Smooth muscle cell (in vitro differentiated cells): Measurements from ENCODE around the gene DDX1. TPM values are rescaled to one million over a fixed set of nuclear protein-coding genes. Genes with fewer than 3 reads are reported as not detected.

Source experiments
- DNase-seq: peaks from one replicate; lab custom pipeline; 2025; ENCODE audit not compliant: unreplicated experiment; lab: John Stamatoyannopoulos, UW
- H2AFZ ChIP-seq: fragments of 200-600 bp; sonication (generic); 2 replicates; pipeline ENCODE4 v1.6.0; 2016; ENCODE audit warnings: antibody characterized with exemption, low read depth, mild to moderate bottlenecking
- H3F3A ChIP-seq: fragments of 200-600 bp; sonication (generic); 2 replicates; pipeline ENCODE4 v1.6.0; 2017; ENCODE audit warnings: antibody characterized with exemption, low read depth
- H3K27ac ChIP-seq: fragments of 200-600 bp; sonication (generic); 2 replicates; pipeline ENCODE4 v1.5.1; 2016; ENCODE audit warnings: low read depth, mild to moderate bottlenecking
- H3K27me3 ChIP-seq: fragments of 200-600 bp; sonication (generic); 2 replicates; pipeline ENCODE4 v1.6.1; 2016; ENCODE audit warnings: low read depth, mild to moderate bottlenecking
- H3K36me3 ChIP-seq: fragments of 200-600 bp; sonication (generic); 2 replicates; pipeline ENCODE4 v1.5.1; 2016; ENCODE audit warnings: low read depth
- H3K4me1 ChIP-seq: fragments of 200-600 bp; sonication (generic); 2 replicates; pipeline ENCODE4 v1.5.1; 2016; ENCODE audit warnings: low read depth
- H3K4me2 ChIP-seq: fragments of 200-600 bp; sonication (generic); 2 replicates; pipeline ENCODE4 v1.6.0; 2016; ENCODE audit warnings: mild to moderate bottlenecking
- H3K4me3 ChIP-seq: fragments of 200-600 bp; sonication (generic); 2 replicates; pipeline ENCODE4 v1.5.1; 2016; ENCODE audit warnings: mild to moderate bottlenecking
- H3K79me2 ChIP-seq: fragments of 200-600 bp; sonication (generic); 2 replicates; pipeline ENCODE4 v1.6.0; 2016; ENCODE audit warnings: low read depth, mild to moderate bottlenecking
- H3K9ac ChIP-seq: fragments of 200-600 bp; sonication (generic); 2 replicates; pipeline ENCODE4 v1.6.0; 2016; ENCODE audit warnings: low read depth
- H3K9me3 ChIP-seq: fragments of 200-600 bp; sonication (generic); replicated peaks from 2 replicates; pipeline ENCODE4 v1.5.1; 2016; ENCODE audit warnings: low read depth
- H4K20me1 ChIP-seq: fragments of 200-600 bp; sonication (generic); 2 replicates; pipeline ENCODE4 v1.6.0; 2016; ENCODE audit warnings: low read depth
- CTCF ChIP-seq: fragments of 200-600 bp; sonication (generic); IDR thresholded peaks from 2 replicates; pipeline ENCODE4 v1.5.1; 2017; ENCODE audit warnings: borderline replicate concordance, mild to moderate bottlenecking, antibody characterized with exemption; ENCODE audit not compliant: insufficient read depth, poor library complexity, severe bottlenecking
- WGBS: methylation state at CpG from one replicate; pipeline ENCODE4 v1.1.7; 2016; ENCODE audit warnings: low lambda C conversion rate; 5-methylcytosine and 5-hydroxymethylcytosine counted together
- polyA plus RNA-seq: library from polyadenylated mRNA; unstranded; fragments of >200 nt; fragmentation: Nextera tagmentation; extraction: Ambion mirVana; gene quantifications from 2 replicates; pipeline ENCODE4 v1.2.1, GENCODE V29; 2016
- total RNA-seq: library from RNA; depleted of rRNA; stranded (reverse); fragments of >200 nt; gene quantifications from 2 replicates; pipeline ENCODE4 v1.2.3, GENCODE V29; 2014

DDX1 gene
- total and polyA plus RNA-seq, 2 experiments from 2014 or later = 71.3 to 78.7 TPM

DNA sequence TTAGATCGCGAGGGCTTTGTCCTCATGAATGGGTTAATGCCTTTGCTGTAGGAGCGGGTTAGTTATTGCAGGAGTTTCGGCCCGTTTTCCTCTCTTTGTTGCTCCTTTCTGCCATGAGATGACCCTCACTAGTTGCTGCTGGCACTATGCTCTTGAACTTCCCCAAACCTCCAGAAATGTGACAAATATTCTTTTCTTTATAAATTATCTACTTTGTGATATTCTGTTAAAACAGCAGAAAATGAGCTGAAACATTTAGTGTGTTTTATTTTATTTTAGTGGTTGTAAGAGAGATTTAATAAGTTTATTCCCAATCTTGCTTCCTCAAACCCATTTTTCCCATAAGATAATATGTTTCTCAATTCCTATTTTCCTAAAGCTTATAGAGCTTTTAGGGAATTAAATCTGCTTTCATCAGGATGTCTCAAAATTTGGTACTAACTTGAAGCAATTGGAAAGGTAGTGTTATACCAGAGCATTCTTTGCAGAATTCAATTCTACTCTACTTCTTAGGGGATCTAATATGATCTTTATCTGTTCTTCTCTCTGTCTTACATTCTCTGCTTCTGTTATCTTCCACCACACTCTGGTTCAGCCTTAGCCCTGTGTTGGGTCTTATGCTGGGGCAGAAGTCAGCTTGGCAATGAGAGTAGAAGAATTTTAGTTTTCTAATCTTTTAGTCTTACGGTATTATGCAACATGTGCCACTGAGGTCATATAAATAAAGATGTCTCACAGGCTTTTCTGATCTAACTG, 23.1 kb downstream of the DDX1 start:
- no peak overlapping the region for H3K4me3 ChIP-seq
- no peak overlapping the region for H3K4me2 ChIP-seq
- WGBS = 90% methylated on average over 6 of the region's 6 CpGs
- no peak overlapping the region for H3K27ac ChIP-seq
- no peak for DNase-seq
- no peak for TF ChIP-seq CTCF
- no peak overlapping the region for H2AFZ ChIP-seq
- H3K36me3 ChIP-seq = peaks cover 17% of the 10 kb centered on the region
- H3K9ac ChIP-seq = no peak overlapping the region
- no peaks in the 10 kb centered on the region for H3F3A ChIP-seq
- H3K79me2 ChIP-seq = peaks cover 3% of the 10 kb centered on the region
- no peaks in the 10 kb centered on the region for H3K9me3 ChIP-seq
- H3K4me1 ChIP-seq = no peaks in the 10 kb centered on the region
- peaks cover 7% of the 10 kb centered on the region for H4K20me1 ChIP-seq
- no peaks in the 10 kb centered on the region for H3K27me3 ChIP-seq

- Histone ChIP-seq H3K27ac (no peak overlapping the region), H3K36me3 (peaks cover 18% of the 10 kb centered on the region), H3K9me3 (no peaks in the 10 kb centered on the region), H3K4me1 (no peaks in the 10 kb centered on the region), H3K79me2 (peaks cover 3% of the 10 kb centered on the region), H3K9ac (no peak overlapping the region), H2AFZ (no peak overlapping the region), H3K27me3 (no peaks in the 10 kb centered on the region), H3K4me3 (no peak overlapping the region), H4K20me1 (peaks cover 7% of the 10 kb centered on the region), H3F3A (no peaks in the 10 kb centered on the region), H3K4me2 (no peak overlapping the region)
- WGBS = 92% methylated on average over 3 of the region's 3 CpGs
- no peak for TF ChIP-seq CTCF
- DNase-seq = no peak
These were observed 23.7 kb downstream of the DDX1 start for GRCh38 chr2:15615301-15615920.

- peaks cover 3% of the 10 kb centered on the region for H3K79me2 ChIP-seq
- DNase-seq = no peak
- no peak overlapping the region for H3K4me3 ChIP-seq
- H4K20me1 ChIP-seq = peaks cover 7% of the 10 kb centered on the region
- 96% methylated on average over 4 of the region's 4 CpGs for WGBS
- H3K27me3 ChIP-seq = no peaks in the 10 kb centered on the region
- no peaks in the 10 kb centered on the region for H3F3A ChIP-seq
- no peaks in the 10 kb centered on the region for H3K9me3 ChIP-seq
- peaks cover 25% of the 10 kb centered on the region for H3K36me3 ChIP-seq
- no peak for TF ChIP-seq CTCF
- H3K27ac ChIP-seq = no peak overlapping the region
- H2AFZ ChIP-seq = no peak overlapping the region
- H3K9ac ChIP-seq = no peak overlapping the region
- no peak overlapping the region for H3K4me2 ChIP-seq
- no peaks in the 10 kb centered on the region for H3K4me1 ChIP-seq
These were observed 24.8 kb downstream of the DDX1 start for GRCh38 chr2:15616429-15616828.
